Measurements from ENCODE around the gene SRD5A2. TPM values are rescaled to one million over a fixed set of nuclear protein-coding genes. Genes with fewer than 3 reads are reported as not detected.

SRD5A2 gene
- total RNA-seq, 1 donor from 2014 or later = not detected

GRCh38 chr2:31578316-31578715 is 2.4 kb downstream of the SRD5A2 start:
- peak; percentile 16 for DNase-seq (ENCODE audit: low read depth)
- no peak for TF ChIP-seq CTCF (conservative IDR thresholded peaks at IDR 0.05; ENCODE audit: low read depth, low read length)
- no peak overlapping the region for H3K4me3 ChIP-seq (ENCODE audit: low read depth, low read length)

GRCh38 chr2:31577143-31577542 is 3.6 kb downstream of the SRD5A2 start:
- no peak for TF ChIP-seq CTCF (conservative IDR thresholded peaks at IDR 0.05; ENCODE audit: low read depth, low read length)
- DNase-seq (ENCODE audit: low read depth) = no peak
- no peak overlapping the region for H3K4me3 ChIP-seq (ENCODE audit: low read depth, low read length)

GRCh38 chr2:31568585-31569201 is 12.0 kb downstream of the SRD5A2 start:
- TF ChIP-seq CTCF (conservative IDR thresholded peaks at IDR 0.05; ENCODE audit: low read depth, low read length) = no peak
- no peak overlapping the region for H3K4me3 ChIP-seq (ENCODE audit: low read depth, low read length)
- no peak for DNase-seq (ENCODE audit: low read depth)

- no peak for TF ChIP-seq CTCF (conservative IDR thresholded peaks at IDR 0.05; ENCODE audit: low read depth, low read length)
- no peak overlapping the region for H3K4me3 ChIP-seq (ENCODE audit: low read depth, low read length)
- DNase-seq (ENCODE audit: low read depth) = no peak
Measured at GRCh38 chr2:31567679-31568078, 13.1 kb downstream of the SRD5A2 start.

- peak; percentile 13 for DNase-seq (ENCODE audit: low read depth)
- no peak overlapping the region for H3K4me3 ChIP-seq (ENCODE audit: low read depth, low read length)
- TF ChIP-seq CTCF (conservative IDR thresholded peaks at IDR 0.05; ENCODE audit: low read depth, low read length) = no peak
Measured at GRCh38 chr2:31563273-31563839, 17.4 kb downstream of the SRD5A2 start.

- DNase-seq (ENCODE audit: low read depth) = no peak
- TF ChIP-seq CTCF (conservative IDR thresholded peaks at IDR 0.05; ENCODE audit: low read depth, low read length) = no peak
- no peak overlapping the region for H3K4me3 ChIP-seq (ENCODE audit: low read depth, low read length)
Measured at GRCh38 chr2:31561823-31562222, 18.9 kb downstream of the SRD5A2 start.

Data from epithelial cell of proximal tubule (primary cell).